BJ (cell line): ENCODE measurements around the gene DNHD1. TPM values are rescaled to one million over a fixed set of nuclear protein-coding genes. Genes with fewer than 3 reads are reported as not detected.

Source experiments
- CTCF ChIA-PET: fragments of 350-600 bp; formaldehyde crosslinking; extraction: SDS; loops from one replicate; lab custom pipeline; 2021; ENCODE audit warnings: antibody characterized with exemption, inconsistent platforms; lab: Yijun Ruan, JAX
- POLR2A ChIA-PET: fragments of 300-600 bp; sonication (Branson Sonifier 250); formaldehyde crosslinking; extraction: SDS; loops from one replicate; lab custom pipeline; 2021; ENCODE audit warnings: antibody characterized with exemption; lab: Charles Lee
- DNase-seq: peaks from one replicate; pipeline ENCODE4 v3.0.0-alpha.2; 2011; ENCODE audit warnings: low read depth
- H3K27me3 ChIP-seq: 2 replicates; pipeline ENCODE4 v1.6.0; 2011; ENCODE audit warnings: low read length; ENCODE audit not compliant: control insufficient read depth, insufficient read depth
- H3K36me3 ChIP-seq: 2 replicates; pipeline ENCODE4 v1.5.1; 2011; ENCODE audit warnings: low read length; ENCODE audit not compliant: control insufficient read depth, insufficient read depth
- H3K4me3 ChIP-seq: 2 replicates; pipeline ENCODE4 v1.5.1; 2011; ENCODE audit warnings: low read depth, mild to moderate bottlenecking, control low read depth, low read length
- CTCF ChIP-seq: IDR thresholded peaks from 2 replicates; pipeline ENCODE4 v1.5.1; 2011; ENCODE audit warnings: low read depth, mild to moderate bottlenecking, control low read depth, inconsistent platforms, low read length, moderate library complexity; ENCODE audit not compliant: insufficient read depth
- polyA plus RNA-seq: library from polyadenylated mRNA; depleted of rRNA; stranded (reverse); fragments of >200 nt; gene quantifications from 2 replicates; pipeline ENCODE4 v1.2.3, GENCODE V29; 2011

DNHD1 gene
- polyA plus RNA-seq, 1 experiment, result 3.1 TPM

GRCh38 chr11:6529266-6529665 lies 32.2 kb downstream of the DNHD1 start:
- CTCF ChIA-PET, result interaction anchor here (0.8 to 5.3 kb wide), 6 partner anchors 9 to 176 kb away, joined by 3 to 40 read pairs (median 10); partner anchors contain the start of gene MRPL17
- POLR2A ChIA-PET, result no interaction called here

GRCh38 chr11:6530848-6531247 lies 33.8 kb downstream of the DNHD1 start:
- H3K36me3 ChIP-seq, result peaks cover 6% of the 10 kb centered on the region; the same call in 1 of the 2 replicates
- ChIA-PET CTCF (interaction anchor here (0.6 to 5.3 kb wide), 39 partner anchors 9 to 228 kb away, joined by 3 to 40 read pairs (median 4); partner anchors contain the start of genes MRPL17, TAF10 and TPP1), POLR2A (interaction anchor here (1.1 kb wide), 1 partner anchor 152 kb away, joined by 4 read pairs; the partner anchor contains the start of gene MRPL17)
- no peak for TF ChIP-seq CTCF
- DNase-seq, result no peak
- no peaks in the 10 kb centered on the region for H3K27me3 ChIP-seq
- no peak overlapping the region for H3K4me3 ChIP-seq

More at GRCh38 chr11:6529266-6529665, 32.2 kb downstream of the DNHD1 start:
- Histone ChIP-seq H3K27me3 (no peaks in the 10 kb centered on the region), H3K4me3 (no peak overlapping the region), H3K36me3 (peaks cover 5% of the 10 kb centered on the region; the same call in 1 of the 2 replicates)
- DNase-seq, result no peak
- no peak for TF ChIP-seq CTCF

GRCh38 chr11:6531267-6531752 lies 34.2 kb downstream of the DNHD1 start:
- DNase-seq, result no peak
- POLR2A ChIA-PET, result interaction anchor here (1.1 kb wide), 1 partner anchor 152 kb away, joined by 4 read pairs; the partner anchor contains the start of gene MRPL17
- CTCF ChIA-PET, result interaction anchor here (0.6 to 5.3 kb wide), 38 partner anchors 9 to 228 kb away, joined by 3 to 40 read pairs (median 4); partner anchors contain the start of genes MRPL17, TAF10 and TPP1

GRCh38 chr11:6538456-6538855 lies 41.4 kb downstream of the DNHD1 start:
- POLR2A ChIA-PET, result no interaction called here
- DNase-seq, result no peak
- H3K4me3 ChIP-seq, result no peak overlapping the region
- no peaks in the 10 kb centered on the region for H3K27me3 ChIP-seq
- TF ChIP-seq CTCF, result no peak
- CTCF ChIA-PET, result interaction anchor here (0.6 to 1.0 kb wide), 3 partner anchors 9 to 167 kb away, joined by 3 to 7 read pairs (median 3); no protein-coding TSS in a partner anchor
- peaks cover 4% of the 10 kb centered on the region; the same call in 1 of the 2 replicates for H3K36me3 ChIP-seq

More at GRCh38 chr11:6531267-6531752, 34.2 kb downstream of the DNHD1 start:
- no peaks in the 10 kb centered on the region for H3K27me3 ChIP-seq
- no peak overlapping the region for H3K4me3 ChIP-seq
- peak; percentile 82 for TF ChIP-seq CTCF
- H3K36me3 ChIP-seq, result peaks cover 6% of the 10 kb centered on the region; the same call in 1 of the 2 replicates

GRCh38 chr11:6538945-6539344 lies 41.9 kb downstream of the DNHD1 start:
- TF ChIP-seq CTCF, result no peak
- CTCF ChIA-PET, result interaction anchor here (0.8 to 1.0 kb wide), 2 partner anchors 10 to 34 kb away, joined by 3 read pairs; no protein-coding TSS in a partner anchor
- Histone ChIP-seq H3K36me3 (peaks cover 2% of the 10 kb centered on the region; the same call in 1 of the 2 replicates), H3K4me3 (no peak overlapping the region), H3K27me3 (no peaks in the 10 kb centered on the region)
- POLR2A ChIA-PET, result no interaction called here
- DNase-seq, result no peak
